Rectal smooth muscle tissue (tissue), 1 donor: ENCODE measurements around the gene HNRNPAB.

ENCODE experiments used
- H3K27ac ChIP-seq: one replicate; pipeline ENCODE4 v1.7.0; 2013; ENCODE audit warnings: low read depth, low read length, inconsistent platforms
- H3K27me3 ChIP-seq: one replicate; pipeline ENCODE4 v1.7.0; 2013; ENCODE audit warnings: low read length; ENCODE audit not compliant: control insufficient read depth, insufficient read depth
- H3K36me3 ChIP-seq: one replicate; pipeline ENCODE4 v1.7.0; 2013; ENCODE audit warnings: low read length; ENCODE audit not compliant: control insufficient read depth, insufficient read depth
- H3K4me1 ChIP-seq: one replicate; pipeline ENCODE4 v1.7.0; 2013; ENCODE audit warnings: low read length; ENCODE audit not compliant: control insufficient read depth, insufficient read depth
- H3K4me3 ChIP-seq: one replicate; pipeline ENCODE4 v1.7.0; 2013; ENCODE audit warnings: low read length
- H3K9ac ChIP-seq: one replicate; pipeline ENCODE4 v1.7.0; 2013; ENCODE audit warnings: low read length

The HNRNPAB gene

GRCh38 chr5:178204182-178204934 lies at the start of gene HNRNPAB:
Gene HNRNPAB (plus strand): TSS chr5:178204533. CDS start chr5:178204838, 305 bp downstream.
- Histone ChIP-seq H3K9ac (peak within 1 kb of the TSS; percentile 85), H3K4me3 (peak within 1 kb of the TSS; percentile 66), H3K27me3 (no peaks in the 10 kb centered on the region), H3K4me1 (peaks cover 8% of the 10 kb centered on the region), H3K36me3 (peaks cover 14% of the 10 kb centered on the region), H3K27ac (peak within 1 kb of the TSS; percentile 88)

DNA sequence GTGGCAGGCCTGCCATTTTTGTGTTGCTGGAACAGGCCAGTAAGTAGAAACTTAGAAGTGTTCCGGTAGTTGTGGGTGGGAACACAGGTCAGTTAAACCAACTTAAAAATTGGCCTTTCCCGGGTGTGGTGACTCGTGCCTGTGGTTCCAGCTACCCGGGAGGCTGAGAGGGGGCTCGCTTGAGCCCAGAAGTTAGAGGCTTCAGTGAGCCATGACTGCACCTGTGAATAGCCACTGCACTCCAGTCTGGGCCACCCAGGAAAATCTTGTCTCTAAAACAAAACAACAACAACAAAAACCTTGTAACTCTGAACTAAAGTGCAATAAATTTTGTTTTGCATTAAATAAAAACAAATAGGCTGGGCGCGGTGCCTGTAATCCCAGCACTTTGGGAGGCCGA lies 49.3 kb upstream of the HNRNPAB start:
- Histone ChIP-seq H3K4me1 (peaks cover 12% of the 10 kb centered on the region), H3K27me3 (no peaks in the 10 kb centered on the region), H3K27ac (no peak overlapping the region), H3K9ac (no peak overlapping the region), H3K36me3 (peaks cover 10% of the 10 kb centered on the region), H3K4me3 (no peak overlapping the region)

DNA sequence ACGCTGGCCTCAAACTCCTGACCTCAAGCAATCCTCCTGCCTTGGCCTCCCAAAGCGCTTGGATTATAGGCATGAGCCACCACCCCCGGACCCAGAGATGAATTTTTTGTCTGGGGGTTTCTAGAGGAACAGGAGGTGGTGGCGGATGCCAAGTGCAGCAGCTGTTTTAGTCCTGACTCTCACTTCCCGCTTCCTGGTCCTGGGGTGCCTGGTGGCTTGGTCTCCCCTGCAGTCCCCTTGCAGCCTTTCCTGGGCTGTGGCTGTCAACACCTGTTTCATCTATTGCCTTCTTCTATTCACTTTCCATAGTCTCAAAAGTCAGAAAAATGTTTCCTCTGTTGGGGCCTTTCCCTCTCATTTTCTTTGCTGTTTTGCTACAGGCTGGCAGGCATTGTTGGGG lies 44.2 kb upstream of the HNRNPAB start:
- H3K4me3 ChIP-seq = no peak overlapping the region
- H3K4me1 ChIP-seq = no peaks in the 10 kb centered on the region
- no peaks in the 10 kb centered on the region for H3K27me3 ChIP-seq
- H3K36me3 ChIP-seq = no peaks in the 10 kb centered on the region
- no peak overlapping the region for H3K27ac ChIP-seq
- H3K9ac ChIP-seq = no peak overlapping the region

- Histone ChIP-seq H3K36me3 (no peaks in the 10 kb centered on the region), H3K4me1 (no peaks in the 10 kb centered on the region), H3K27ac (no peak overlapping the region), H3K27me3 (no peaks in the 10 kb centered on the region), H3K4me3 (no peak overlapping the region), H3K9ac (no peak overlapping the region)
Measured at GRCh38 chr5:178162481-178162880, 41.9 kb upstream of the HNRNPAB start.

GRCh38 chr5:178163772-178164735 lies 40.3 kb upstream of the HNRNPAB start:
- no peaks in the 10 kb centered on the region for H3K36me3 ChIP-seq
- no peak overlapping the region for H3K27ac ChIP-seq
- H3K4me3 ChIP-seq = no peak overlapping the region
- H3K4me1 ChIP-seq = no peaks in the 10 kb centered on the region
- H3K27me3 ChIP-seq = no peaks in the 10 kb centered on the region
- no peak overlapping the region for H3K9ac ChIP-seq

DNA sequence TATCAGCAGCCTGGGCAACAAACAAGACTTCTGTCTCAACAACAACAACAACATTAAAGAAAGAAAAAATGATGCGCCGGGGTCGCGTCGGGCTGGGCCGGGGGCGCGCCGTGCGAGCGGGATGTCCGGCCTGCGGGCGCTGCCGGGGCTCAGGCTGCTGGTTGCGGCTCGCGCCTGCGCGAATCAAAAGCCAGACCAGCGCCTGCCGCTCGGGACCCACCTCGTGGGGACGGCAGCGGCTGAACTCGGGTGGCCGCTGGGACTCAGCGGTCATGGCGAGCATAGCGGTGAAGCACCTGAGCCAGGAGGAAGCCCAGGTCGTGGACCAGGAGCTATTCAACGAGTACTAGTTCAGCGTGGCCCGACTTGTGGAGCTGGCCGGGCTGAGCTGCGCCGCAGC lies 38.8 kb upstream of the HNRNPAB start:
- H3K27me3 ChIP-seq = no peaks in the 10 kb centered on the region
- H3K4me1 ChIP-seq = no peaks in the 10 kb centered on the region
- no peak overlapping the region for H3K9ac ChIP-seq
- H3K4me3 ChIP-seq = no peak overlapping the region
- H3K36me3 ChIP-seq = no peaks in the 10 kb centered on the region
- no peak overlapping the region for H3K27ac ChIP-seq

DNA sequence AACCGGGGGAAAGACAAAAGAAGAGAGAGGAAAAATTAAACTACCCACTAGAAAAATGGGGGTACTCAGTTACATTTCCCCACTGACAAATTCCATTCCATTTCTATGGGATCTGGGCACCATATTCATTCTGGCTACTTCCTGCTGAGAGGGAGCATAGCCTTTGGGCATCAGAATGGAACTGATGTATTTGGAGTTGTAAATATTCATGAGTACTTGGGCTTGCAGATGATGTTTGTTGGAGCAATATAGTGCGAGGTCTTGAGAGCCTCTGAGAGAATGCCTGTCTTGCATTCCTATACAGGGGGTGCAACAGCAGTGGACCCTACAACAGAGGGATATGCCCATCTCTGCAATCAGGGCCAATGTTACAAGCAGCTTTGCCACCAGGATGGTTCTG lies 33.9 kb upstream of the HNRNPAB start:
- Histone ChIP-seq H3K36me3 (no peaks in the 10 kb centered on the region), H3K4me3 (no peak overlapping the region), H3K9ac (no peak overlapping the region), H3K27me3 (no peaks in the 10 kb centered on the region), H3K4me1 (no peaks in the 10 kb centered on the region), H3K27ac (no peak overlapping the region)

- no peak overlapping the region for H3K4me3 ChIP-seq
- no peaks in the 10 kb centered on the region for H3K4me1 ChIP-seq
- no peak overlapping the region for H3K9ac ChIP-seq
- H3K27ac ChIP-seq = no peak overlapping the region
- no peaks in the 10 kb centered on the region for H3K36me3 ChIP-seq
- H3K27me3 ChIP-seq = no peaks in the 10 kb centered on the region
Measured at GRCh38 chr5:178174456-178174855, 29.9 kb upstream of the HNRNPAB start.

- H3K9ac ChIP-seq = no peak overlapping the region
- H3K27ac ChIP-seq = no peak overlapping the region
- no peak overlapping the region for H3K4me3 ChIP-seq
- no peaks in the 10 kb centered on the region for H3K36me3 ChIP-seq
- no peaks in the 10 kb centered on the region for H3K27me3 ChIP-seq
- no peaks in the 10 kb centered on the region for H3K4me1 ChIP-seq
Measured at GRCh38 chr5:178176791-178177190, 27.5 kb upstream of the HNRNPAB start.

- no peak overlapping the region for H3K9ac ChIP-seq
- no peak overlapping the region for H3K4me3 ChIP-seq
- H3K27ac ChIP-seq = no peak overlapping the region
- no peaks in the 10 kb centered on the region for H3K4me1 ChIP-seq
- no peaks in the 10 kb centered on the region for H3K36me3 ChIP-seq
- H3K27me3 ChIP-seq = no peaks in the 10 kb centered on the region
Measured at GRCh38 chr5:178177569-178177968, 26.8 kb upstream of the HNRNPAB start.

GRCh38 chr5:178180141-178180863 lies 24.0 kb upstream of the HNRNPAB start:
- Histone ChIP-seq H3K36me3 (no peaks in the 10 kb centered on the region), H3K4me3 (no peak overlapping the region), H3K4me1 (no peaks in the 10 kb centered on the region), H3K9ac (no peak overlapping the region), H3K27me3 (no peaks in the 10 kb centered on the region), H3K27ac (no peak overlapping the region)
